Amniotic stem cell (primary cell): ENCODE measurements around the gene SUPT6H.
"Not testable (repeated sequence)": the region's sequence is repeated elsewhere in the genome, so short reads cannot be mapped to it uniquely, and the experiment has no call there.

Source experiments
- DNase-seq: peaks from one replicate; lab custom pipeline; 2025; lab: John Stamatoyannopoulos, UW

SUPT6H gene

DNA sequence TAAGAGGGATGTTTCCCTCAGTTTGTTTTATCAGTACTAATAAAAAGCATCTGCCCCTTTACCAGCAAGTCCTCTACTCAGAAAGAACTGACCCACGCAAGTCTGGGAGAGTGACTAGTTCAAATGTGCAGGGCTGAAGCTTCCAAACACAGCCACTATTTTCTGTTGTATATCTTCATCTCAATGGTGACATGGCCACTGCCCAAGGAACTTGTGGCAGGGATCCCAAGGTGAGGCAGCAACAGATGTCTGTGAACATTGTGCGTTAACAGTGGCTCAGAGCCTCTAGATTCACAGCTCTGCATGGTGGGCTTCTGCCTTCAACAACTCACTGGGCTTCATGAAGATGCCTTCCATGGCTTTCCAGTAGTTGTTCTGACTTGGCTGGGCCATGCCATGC lies 13.3 kb upstream of the SUPT6H start:
- DNase-seq: no peak

DNA sequence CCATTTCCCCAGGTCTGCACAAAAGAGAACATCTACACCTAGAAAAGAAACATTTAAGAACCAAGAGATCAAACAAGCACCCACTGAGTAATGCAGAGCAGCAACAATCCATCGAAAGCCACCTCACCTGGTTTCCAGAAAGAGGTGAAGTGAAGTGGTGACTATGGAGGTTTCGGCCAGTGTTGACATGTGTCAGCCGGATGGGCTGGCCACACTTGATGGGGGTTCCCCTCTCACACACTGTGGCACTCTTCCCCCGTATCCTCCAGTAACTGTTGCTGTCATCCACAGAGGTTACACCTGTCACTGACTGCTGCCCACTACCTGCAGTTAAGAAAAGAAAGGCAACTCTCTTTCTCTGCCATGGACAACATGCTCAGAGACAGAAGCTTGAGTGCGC lies 6.8 kb upstream of the SUPT6H start:
- no peak for DNase-seq

DNA sequence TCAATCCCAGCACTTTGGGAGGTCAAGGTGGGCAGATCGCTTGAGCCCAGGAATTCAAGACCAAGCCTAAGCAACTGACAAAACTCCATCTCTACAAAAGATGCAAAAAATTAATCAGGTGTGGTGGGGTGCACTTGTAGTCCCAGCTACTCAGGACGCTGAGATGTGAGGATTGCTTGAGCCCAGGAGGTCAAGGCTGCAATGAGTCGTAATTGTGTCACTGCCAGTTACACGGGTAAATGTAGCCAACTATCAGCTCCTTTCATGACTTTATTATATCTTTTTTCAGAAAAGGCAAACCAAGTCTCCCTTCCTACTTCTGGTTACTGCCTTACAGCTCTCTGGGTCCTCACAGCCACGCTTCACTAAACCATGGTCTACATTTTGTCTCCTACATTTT lies 4.2 kb upstream of the SUPT6H start:
- no peak for DNase-seq

DNA sequence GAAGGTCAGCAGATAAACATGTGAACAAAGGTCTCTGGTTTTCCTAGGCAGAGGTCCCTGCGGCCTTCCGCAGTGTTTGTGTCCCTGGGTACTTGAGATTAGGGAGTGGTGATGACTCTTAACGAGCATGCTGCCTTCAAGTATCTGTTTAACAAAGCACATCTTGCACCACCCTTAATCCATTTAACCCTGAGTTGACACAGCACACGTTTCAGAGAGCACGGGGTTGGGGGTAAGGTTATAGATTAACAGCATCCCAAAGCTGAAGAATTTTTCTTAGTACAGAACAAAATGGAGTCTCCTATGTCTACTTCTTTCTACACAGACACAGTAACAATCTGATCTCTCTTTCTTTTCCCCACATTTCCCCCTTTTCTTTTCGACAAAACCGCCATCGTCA lies 3.7 kb upstream of the SUPT6H start:
- not testable (repeated sequence) for DNase-seq

DNA sequence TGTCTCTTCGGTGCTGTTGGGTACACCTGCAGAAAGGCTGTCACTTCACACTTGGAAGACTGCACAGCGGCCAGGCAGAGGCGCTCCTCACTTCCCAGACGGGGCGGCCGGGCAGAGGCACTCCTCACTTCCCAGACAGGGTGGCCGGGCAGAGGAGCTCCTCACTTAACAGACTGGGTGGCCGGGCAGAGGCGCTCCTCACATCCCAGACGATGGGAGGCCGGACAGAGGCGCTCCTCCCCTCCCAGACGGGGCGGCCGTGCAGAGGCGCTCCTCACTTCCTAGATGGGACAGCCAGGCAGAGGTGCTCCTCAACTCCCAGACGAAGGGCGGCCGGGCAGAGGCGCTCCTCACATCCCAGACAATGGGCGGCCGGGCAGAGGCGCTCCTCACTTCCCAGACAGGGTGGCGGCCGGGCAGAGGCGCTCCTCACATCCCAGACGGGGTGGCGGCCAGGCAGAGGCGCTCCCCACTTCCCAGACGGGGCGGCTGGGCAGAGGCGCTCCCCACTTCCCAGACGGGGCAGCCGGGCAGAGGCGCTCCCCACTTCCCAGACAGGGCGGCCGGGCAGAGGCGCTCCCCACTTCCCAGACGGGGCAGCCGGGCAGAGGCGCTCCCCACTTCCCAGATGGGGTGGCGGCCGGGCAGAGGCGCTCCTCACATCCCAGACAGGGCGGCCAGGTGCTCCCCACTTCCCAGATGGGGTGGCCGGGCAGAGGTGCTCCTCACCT lies 3.1 kb upstream of the SUPT6H start:
- DNase-seq: not testable (repeated sequence)

DNA sequence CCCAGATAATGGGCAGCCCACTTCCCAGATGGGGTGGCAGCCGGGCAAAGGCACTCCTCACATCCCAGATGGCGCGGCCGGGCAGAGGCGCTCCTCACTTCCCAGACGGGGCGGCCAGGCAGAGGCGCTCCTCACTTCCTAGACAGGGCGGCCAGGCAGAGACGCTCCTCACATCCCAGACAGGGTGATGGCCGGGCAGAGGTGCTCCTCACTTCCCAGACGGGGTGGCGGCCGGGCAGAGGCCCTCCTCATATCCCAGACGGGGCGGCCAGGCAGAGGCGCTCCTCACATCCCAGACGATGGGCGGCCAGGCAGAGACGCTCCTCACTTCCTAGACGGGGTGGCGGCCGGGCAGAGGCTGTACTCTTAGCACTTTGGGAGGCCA lies 2.5 kb upstream of the SUPT6H start:
- not testable (repeated sequence) for DNase-seq

- no peak for DNase-seq
These were observed 473 bp downstream of the SUPT6H start for GRCh38 chr17:28662527-28662829.

- DNase-seq: no peak
These were observed 1.7 kb downstream of the SUPT6H start for GRCh38 chr17:28663723-28664122.

DNA sequence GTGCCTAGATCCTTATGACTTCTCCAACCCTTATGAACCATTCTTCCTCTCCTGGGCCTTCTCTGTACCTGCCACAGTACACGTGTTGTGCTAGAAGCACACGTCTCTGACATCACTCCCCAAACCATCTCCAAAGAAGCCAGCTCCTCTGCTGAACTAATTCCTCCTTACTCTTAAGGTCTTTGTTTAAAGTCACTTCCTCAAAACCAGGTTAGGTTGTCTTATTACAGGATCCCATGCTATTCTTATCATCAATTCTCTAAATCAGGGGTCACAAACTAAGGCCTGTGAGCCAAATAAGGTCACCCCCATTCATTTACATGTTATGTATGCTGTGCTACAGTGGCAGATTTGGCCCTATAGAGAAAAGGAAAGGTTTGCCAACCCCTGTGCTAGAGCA lies 4.0 kb downstream of the SUPT6H start:
- no peak for DNase-seq

GRCh38 chr17:28667870-28668269 lies 5.9 kb downstream of the SUPT6H start:
- DNase-seq: no peak

DNA sequence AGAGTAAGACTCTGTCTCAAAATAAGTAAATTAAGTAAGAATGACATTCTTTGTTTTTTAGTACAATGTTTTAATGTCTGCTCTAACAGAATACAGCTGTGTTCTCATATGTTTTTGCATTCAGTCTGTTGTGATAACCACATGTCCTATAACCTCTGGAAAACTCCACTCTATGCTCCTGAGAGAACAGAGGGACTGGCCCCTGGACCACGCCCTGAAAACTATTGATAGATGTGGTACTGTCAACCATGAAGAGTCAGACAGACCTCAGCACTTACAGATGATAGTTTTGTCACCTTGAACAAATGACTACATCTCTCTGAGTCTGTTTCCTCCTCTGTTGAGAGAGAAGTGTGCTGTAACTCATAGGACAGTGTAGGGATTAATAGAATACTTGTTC lies 7.9 kb downstream of the SUPT6H start:
- DNase-seq: no peak

DNA sequence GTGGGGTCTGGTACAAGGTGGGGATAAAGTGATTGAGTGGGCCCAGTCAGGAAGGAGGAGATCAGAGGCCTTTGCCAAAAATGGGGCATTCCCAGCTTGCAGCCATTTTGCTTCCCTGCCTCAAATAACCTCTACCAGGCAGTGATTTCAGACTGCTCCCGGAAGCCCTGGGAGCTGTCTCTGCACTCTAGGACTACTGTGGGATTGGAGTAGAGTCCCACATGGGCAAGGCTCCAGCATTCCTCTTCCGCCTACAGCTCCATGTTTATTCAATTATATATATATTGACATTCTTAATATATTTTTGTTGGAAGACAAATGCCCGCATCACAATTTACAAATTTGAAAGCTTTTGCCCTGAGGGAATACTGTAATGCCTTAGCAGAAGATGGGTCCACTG lies 13.5 kb downstream of the SUPT6H start:
- DNase-seq: no peak

DNA sequence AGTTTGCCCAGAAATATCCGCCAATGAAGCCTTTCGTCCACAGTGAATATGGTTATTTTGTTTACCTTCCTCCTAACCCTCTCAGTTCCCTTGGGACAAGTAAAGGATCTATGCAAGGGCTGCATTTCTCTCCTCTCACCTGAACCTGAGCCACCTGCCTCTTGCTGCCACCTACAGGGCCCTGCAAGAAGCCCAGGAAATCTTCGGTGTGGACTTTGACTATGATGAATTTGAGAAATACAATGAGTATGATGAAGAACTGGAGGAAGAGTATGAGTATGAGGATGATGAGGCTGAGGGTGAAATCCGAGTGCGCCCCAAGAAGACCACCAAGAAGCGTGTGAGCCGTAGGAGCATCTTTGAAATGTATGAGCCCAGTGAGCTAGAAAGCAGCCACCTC lies 14.0 kb downstream of the SUPT6H start:
- DNase-seq: no peak

DNA sequence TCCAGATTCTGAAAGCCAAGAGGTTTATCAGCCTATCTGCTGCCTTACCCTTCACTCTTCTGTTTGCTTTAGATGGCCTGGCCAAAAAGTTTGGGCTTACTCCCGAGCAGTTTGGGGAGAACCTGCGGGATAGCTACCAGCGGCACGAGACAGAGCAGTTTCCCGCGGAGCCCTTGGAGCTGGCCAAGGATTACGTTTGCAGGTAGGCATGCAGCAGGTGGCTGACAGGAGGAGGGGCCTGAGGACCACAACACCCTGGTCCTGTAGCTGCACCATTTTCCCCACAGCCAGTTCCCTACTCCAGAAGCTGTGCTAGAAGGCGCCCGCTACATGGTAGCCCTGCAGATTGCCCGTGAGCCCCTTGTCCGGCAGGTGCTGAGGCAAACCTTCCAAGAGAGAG lies 20.6 kb downstream of the SUPT6H start:
- no peak for DNase-seq

GRCh38 chr17:28684963-28685362 lies 23.0 kb downstream of the SUPT6H start:
- DNase-seq: no peak

GRCh38 chr17:28685366-28685765 lies 23.4 kb downstream of the SUPT6H start:
- no peak for DNase-seq

GRCh38 chr17:28686296-28686695 lies 24.3 kb downstream of the SUPT6H start:
- no peak for DNase-seq

GRCh38 chr17:28688481-28688880 lies 26.5 kb downstream of the SUPT6H start:
- DNase-seq: no peak

DNA sequence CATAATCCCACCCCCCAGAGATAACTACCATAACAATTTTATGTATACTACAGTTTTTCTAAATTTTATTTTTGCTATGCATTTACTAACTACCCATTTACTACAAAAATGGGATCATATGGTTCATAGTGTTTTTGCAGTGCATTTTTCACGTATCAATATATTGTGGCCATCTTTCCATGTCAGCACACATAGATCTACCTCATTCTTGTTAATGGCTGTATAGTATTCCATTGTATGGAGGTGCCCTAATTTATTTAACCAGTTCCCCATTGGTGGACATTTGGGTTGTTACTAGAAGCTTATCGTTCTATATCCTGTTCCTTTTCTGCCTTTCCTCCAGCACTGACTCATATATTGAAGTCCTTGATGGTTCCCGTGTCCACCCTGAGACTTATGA lies 27.0 kb downstream of the SUPT6H start:
- no peak for DNase-seq

DNA sequence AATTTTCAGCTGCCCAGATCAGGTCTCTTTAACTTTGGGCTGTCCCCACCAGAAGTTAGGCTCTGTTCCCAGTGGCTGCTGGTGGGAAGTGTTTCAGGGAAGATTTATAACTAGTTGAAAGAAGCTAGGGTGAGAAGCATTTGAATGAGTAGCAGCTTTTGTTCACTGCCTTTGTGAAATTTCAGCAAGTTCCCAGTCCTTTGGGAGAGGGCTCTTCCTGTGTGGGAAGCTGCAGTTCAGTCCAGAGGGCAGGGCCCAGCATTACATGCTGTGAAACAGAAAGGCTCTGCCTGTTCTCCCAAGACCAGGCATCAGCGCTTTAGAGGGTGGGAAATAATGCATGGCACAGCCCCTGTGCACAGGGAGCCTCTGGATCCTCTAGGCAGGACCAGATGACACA lies 31.9 kb downstream of the SUPT6H start:
- no peak for DNase-seq

- no peak for DNase-seq
These were observed 36.4 kb downstream of the SUPT6H start for GRCh38 chr17:28698253-28698941.

- no peak for DNase-seq
These were observed 38.3 kb downstream of the SUPT6H start for GRCh38 chr17:28700278-28700677.

- no peak for DNase-seq
These were observed 39.0 kb downstream of the SUPT6H start for GRCh38 chr17:28700830-28701492.
